ENCODE measurements around the gene PFDN4. TPM values are rescaled to one million over a fixed set of nuclear protein-coding genes. Genes with fewer than 3 reads are reported as not detected.

The PFDN4 gene, protein sequence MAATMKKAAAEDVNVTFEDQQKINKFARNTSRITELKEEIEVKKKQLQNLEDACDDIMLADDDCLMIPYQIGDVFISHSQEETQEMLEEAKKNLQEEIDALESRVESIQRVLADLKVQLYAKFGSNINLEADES
- total RNA-seq (10 to 100 TPM; 14.6 to 30.4 (median 17.7) TPM), polyA plus RNA-seq (10 to 100 TPM; 26.4 to 46.5 TPM), total RNA-seq (5.2 reads per million, percentile 25 among the genes with 10 or more reads in this experiment)

DNA sequence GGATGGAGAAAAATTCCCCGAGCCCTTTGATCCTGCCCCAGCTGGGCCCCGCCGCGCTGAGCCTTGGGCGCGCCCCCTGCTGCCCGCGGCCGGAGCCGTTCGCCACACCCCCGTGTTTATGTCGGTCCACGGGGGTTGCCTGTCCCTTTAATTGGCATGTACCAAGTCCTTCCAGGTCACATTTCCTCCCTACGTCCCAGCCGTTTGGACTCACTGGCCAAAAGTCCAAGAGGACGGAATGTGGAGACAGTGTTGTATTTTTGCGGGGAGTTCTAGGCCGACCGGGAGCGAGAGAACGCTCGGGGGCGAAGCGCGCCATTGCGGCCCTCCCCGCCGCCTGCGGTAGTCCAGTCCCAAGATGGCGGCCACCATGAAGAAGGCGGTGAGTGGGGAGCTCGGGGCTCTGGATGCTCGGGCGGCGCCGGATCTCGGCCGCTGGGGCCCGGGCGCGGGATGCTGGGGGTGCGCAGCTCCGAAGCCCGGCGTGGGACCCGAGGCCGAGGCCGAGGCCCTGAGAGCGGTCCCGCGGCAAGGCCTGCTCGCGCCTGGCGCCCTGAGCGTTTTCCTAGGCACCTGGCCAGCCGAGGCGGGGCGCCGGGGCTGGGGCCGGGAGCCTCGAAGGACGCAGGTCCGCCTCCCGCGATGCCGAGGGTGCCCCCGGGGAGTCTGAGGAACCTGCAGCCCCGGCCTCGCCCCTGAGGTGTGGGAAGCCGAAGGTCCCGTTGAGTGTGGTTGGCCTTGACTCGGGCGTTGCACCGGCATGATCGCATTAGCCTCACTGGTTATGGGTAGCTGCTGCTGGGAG is at the start of gene PFDN4:
PFDN4 (plus strand) TSS at position 345 of the 805 bp plus-strand sequence; CDS start at position 359, 14 bp downstream.
- ChIA-PET POLR2A (interaction anchor here (0.6 to 2.3 kb wide), 3 partner anchors 13 to 1004 kb away, joined by 3 to 11 read pairs (median 3); no protein-coding TSS in a partner anchor), CTCF (interaction anchor here (0.7 to 1.4 kb wide), 6 partner anchors 8 to 1026 kb away, joined by 3 to 5 read pairs (median 3); no protein-coding TSS in a partner anchor)
- Mint-ChIP-seq H3K9me3 (no peaks in the 10 kb centered on the region), H3K36me3 (peaks cover 0 to 11% (median 0%) of the 10 kb centered on the region in 5 donors), H3K27ac (peak within 1 kb of the TSS; percentile 99 to 100 (median 100)), H3K4me1 (peaks cover 20 to 41% (median 38%) of the 10 kb centered on the region in 7 donors), H3K4me3 (peak within 1 kb of the TSS; percentile 75 to 98 (median 97)), H3K27me3 (no peaks in the 10 kb centered on the region)
- intact Hi-C loops (cut with micrococcal nuclease): loop anchor here (5.0 to 10.0 kb wide), 3 partner anchors 261 to 993 kb away; no protein-coding TSS in a partner anchor
- ATAC-seq: peak; percentile 95
- peak within 1 kb of the TSS; percentile 65 for H3K4me3 ChIP-seq (ENCODE audit: low read length)
- peaks cover 0 to 4% (median 0%) of the 10 kb centered on the region in 3 experiments for H3K36me3 ChIP-seq (ENCODE audit: control insufficient read depth in 2 of 3, insufficient read depth in 3 of 3, low read length in 3 of 3)
- H3K9me3 ChIP-seq (ENCODE audit: control insufficient read depth in 2 of 3, low read length in 3 of 3): no peaks in the 10 kb centered on the region
- peaks cover 14 to 15% of the 10 kb centered on the region in 2 donors for H3K4me1 ChIP-seq (ENCODE audit: control insufficient read depth in 2 of 2, insufficient read depth in 2 of 2, low read length in 2 of 2)
- peak; percentile 69 to 85 (median 80) for DNase-seq
- H3K27me3 ChIP-seq (ENCODE audit: control insufficient read depth in 2 of 2, insufficient read depth in 2 of 2, low read length in 2 of 2): no peaks in the 10 kb centered on the region
- H3K27ac ChIP-seq (ENCODE audit: low read depth, low read length): peak within 1 kb of the TSS; percentile 89

DNA sequence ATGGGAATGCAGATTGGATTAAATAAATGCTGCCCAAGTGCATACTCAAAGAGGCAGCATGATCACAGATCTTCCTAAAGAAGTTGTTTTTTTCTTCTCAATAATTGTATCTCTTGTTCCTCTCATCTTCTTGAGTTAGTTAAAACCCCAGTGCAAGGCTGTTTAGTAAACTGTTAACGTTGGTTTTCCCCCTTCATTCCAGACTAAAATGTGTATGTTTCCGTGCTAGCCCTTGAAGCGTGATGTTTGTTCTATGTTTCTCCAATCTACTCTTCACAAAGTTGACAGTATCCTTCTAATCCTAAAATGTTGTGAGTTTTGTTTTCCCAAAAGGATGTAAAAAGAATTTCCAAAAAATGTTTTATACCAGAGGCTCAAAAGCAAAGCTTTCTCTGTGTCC is 49.7 kb upstream of the PFDN4 start:
- H3K27ac ChIP-seq (ENCODE audit: low read depth, low read length): no peak overlapping the region
- no peaks in the 10 kb centered on the region for H3K36me3 ChIP-seq (ENCODE audit: control insufficient read depth in 2 of 3, insufficient read depth in 3 of 3, low read length in 3 of 3)
- no peak for ATAC-seq
- H3K36me3 Mint-ChIP-seq: no peaks in the 10 kb centered on the region
- H3K4me3 Mint-ChIP-seq: no peak overlapping the region
- H3K9me3 Mint-ChIP-seq: peaks cover 0 to 2% (median 0%) of the 10 kb centered on the region in 11 donors
- no peaks in the 10 kb centered on the region for H3K4me1 ChIP-seq (ENCODE audit: control insufficient read depth in 2 of 2, insufficient read depth in 2 of 2, low read length in 2 of 2)
- ChIA-PET CTCF (no interaction called here), POLR2A (no interaction called here)
- intact Hi-C loops (cut with micrococcal nuclease): no loop called here
- H3K9me3 ChIP-seq (ENCODE audit: control insufficient read depth in 2 of 3, low read length in 3 of 3): no peaks in the 10 kb centered on the region
- no peaks in the 10 kb centered on the region for H3K4me1 Mint-ChIP-seq
- no peaks in the 10 kb centered on the region for H3K27me3 ChIP-seq (ENCODE audit: control insufficient read depth in 2 of 2, insufficient read depth in 2 of 2, low read length in 2 of 2)
- H3K27me3 Mint-ChIP-seq: peaks cover 6 to 31% (median 23%) of the 10 kb centered on the region in 5 donors
- no peak overlapping the region for H3K27ac Mint-ChIP-seq
- no peak for DNase-seq
- H3K4me3 ChIP-seq (ENCODE audit: low read length): no peak overlapping the region

DNA sequence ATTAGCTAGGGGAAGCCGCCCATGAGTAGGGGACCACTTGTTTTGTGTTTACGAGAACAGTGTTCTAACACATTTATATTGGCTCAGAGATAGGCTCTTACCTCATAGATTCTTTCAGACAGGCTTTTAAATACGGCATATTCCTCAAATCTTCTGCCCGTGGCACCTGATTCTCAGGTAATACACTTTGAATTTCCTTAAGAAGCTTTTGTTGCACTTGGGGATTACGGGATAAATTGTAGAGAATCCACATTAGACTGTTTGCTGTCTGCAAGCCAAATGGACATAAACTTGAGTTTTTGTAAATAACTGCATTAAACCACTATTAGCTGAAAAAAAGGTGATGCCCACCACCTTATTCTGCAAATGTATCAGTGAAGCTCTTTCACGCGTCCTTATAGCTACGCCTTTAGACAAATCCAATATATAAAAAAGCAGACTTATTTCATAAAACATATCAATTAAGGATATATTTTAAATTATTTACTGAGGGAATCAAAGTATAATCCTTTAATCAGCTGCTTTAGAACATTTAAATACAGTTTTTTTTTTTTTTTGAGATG is 49.0 kb upstream of the PFDN4 start:
- Histone ChIP-seq H3K9me3 (ENCODE audit: control insufficient read depth in 2 of 3, low read length in 3 of 3) (no peaks in the 10 kb centered on the region), H3K27me3 (ENCODE audit: control insufficient read depth in 2 of 2, insufficient read depth in 2 of 2, low read length in 2 of 2) (no peaks in the 10 kb centered on the region), H3K4me1 (ENCODE audit: control insufficient read depth in 2 of 2, insufficient read depth in 2 of 2, low read length in 2 of 2) (no peaks in the 10 kb centered on the region), H3K36me3 (ENCODE audit: control insufficient read depth in 2 of 3, insufficient read depth in 3 of 3, low read length in 3 of 3) (no peaks in the 10 kb centered on the region), H3K4me3 (ENCODE audit: low read length) (no peak overlapping the region), H3K27ac (ENCODE audit: low read depth, low read length) (no peak overlapping the region)
- no peaks in the 10 kb centered on the region for H3K4me1 Mint-ChIP-seq
- ChIA-PET CTCF (interaction anchor here (0.6 kb wide), 1 partner anchor 16 kb away, joined by 3 read pairs; no protein-coding TSS in a partner anchor), POLR2A (no interaction called here)
- DNase-seq: no peak
- intact Hi-C loops (cut with micrococcal nuclease): no loop called here
- H3K27ac Mint-ChIP-seq: no peak overlapping the region
- ATAC-seq: no peak
- H3K27me3 Mint-ChIP-seq: peaks cover 8 to 34% (median 23%) of the 10 kb centered on the region in 5 donors
- H3K4me3 Mint-ChIP-seq: no peak overlapping the region
- H3K36me3 Mint-ChIP-seq: no peaks in the 10 kb centered on the region
- peaks cover 0 to 2% (median 0%) of the 10 kb centered on the region in 11 donors for H3K9me3 Mint-ChIP-seq

DNA sequence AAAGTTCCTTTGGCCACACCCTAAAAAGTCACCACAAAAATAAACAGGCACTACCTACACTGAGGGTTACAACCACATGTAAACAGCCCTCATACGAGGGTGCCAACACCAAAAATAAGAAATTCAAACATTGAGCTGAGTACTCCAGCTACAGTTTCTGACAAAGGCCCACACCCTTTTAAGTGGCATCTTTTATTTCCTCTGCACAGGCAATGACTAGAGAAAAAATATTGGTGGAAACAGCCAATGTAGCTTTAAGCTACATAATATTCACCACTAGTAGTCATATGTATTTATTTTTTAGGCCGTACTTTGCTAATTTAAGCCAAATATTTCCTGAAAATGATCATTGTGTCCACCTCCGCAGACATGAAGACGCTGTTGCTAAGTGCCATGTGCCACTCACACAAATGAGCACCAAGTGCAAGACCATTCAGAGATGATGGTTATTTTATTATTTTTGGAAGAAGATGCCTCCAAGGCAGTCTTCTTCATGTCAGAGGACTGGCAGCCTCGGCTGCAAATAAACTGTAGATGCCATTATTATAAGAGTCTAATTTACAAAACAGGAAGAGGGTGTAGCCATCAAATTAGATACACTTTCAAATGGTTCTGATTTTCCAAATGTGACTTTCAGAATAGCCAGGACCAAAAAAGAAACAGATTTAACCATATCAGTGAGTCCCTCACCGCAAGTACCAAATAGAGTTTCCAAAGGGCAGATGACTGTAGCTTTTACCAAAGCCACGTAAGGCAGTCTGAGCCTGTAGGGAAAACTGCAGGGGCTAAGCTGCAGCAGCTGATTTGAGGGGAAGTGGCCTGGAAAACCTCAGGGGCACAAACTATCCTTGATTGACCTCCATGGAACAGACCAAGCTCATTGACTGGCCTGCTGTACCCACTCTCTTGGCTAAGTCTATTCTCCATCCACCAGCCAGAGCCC is 47.6 kb upstream of the PFDN4 start:
- no peaks in the 10 kb centered on the region for H3K36me3 Mint-ChIP-seq
- Histone ChIP-seq H3K4me1 (ENCODE audit: control insufficient read depth in 2 of 2, insufficient read depth in 2 of 2, low read length in 2 of 2) (no peaks in the 10 kb centered on the region), H3K27ac (ENCODE audit: low read depth, low read length) (no peak overlapping the region), H3K9me3 (ENCODE audit: control insufficient read depth in 2 of 3, low read length in 3 of 3) (no peaks in the 10 kb centered on the region), H3K27me3 (ENCODE audit: control insufficient read depth in 2 of 2, insufficient read depth in 2 of 2, low read length in 2 of 2) (no peaks in the 10 kb centered on the region), H3K36me3 (ENCODE audit: control insufficient read depth in 2 of 3, insufficient read depth in 3 of 3, low read length in 3 of 3) (no peaks in the 10 kb centered on the region), H3K4me3 (ENCODE audit: low read length) (no peak overlapping the region)
- ChIA-PET POLR2A (no interaction called here), CTCF (interaction anchor here (1.5 kb wide), 1 partner anchor 9 kb away, joined by 3 read pairs; no protein-coding TSS in a partner anchor)
- peaks cover 0 to 2% (median 0%) of the 10 kb centered on the region in 11 donors for H3K9me3 Mint-ChIP-seq
- H3K27ac Mint-ChIP-seq: no peak overlapping the region
- ATAC-seq (no peak), DNase-seq (no peak)
- intact Hi-C loops (cut with micrococcal nuclease): no loop called here
- H3K4me1 Mint-ChIP-seq: no peaks in the 10 kb centered on the region
- H3K4me3 Mint-ChIP-seq: no peak overlapping the region
- peaks cover 16 to 34% (median 23%) of the 10 kb centered on the region in 5 donors for H3K27me3 Mint-ChIP-seq

DNA sequence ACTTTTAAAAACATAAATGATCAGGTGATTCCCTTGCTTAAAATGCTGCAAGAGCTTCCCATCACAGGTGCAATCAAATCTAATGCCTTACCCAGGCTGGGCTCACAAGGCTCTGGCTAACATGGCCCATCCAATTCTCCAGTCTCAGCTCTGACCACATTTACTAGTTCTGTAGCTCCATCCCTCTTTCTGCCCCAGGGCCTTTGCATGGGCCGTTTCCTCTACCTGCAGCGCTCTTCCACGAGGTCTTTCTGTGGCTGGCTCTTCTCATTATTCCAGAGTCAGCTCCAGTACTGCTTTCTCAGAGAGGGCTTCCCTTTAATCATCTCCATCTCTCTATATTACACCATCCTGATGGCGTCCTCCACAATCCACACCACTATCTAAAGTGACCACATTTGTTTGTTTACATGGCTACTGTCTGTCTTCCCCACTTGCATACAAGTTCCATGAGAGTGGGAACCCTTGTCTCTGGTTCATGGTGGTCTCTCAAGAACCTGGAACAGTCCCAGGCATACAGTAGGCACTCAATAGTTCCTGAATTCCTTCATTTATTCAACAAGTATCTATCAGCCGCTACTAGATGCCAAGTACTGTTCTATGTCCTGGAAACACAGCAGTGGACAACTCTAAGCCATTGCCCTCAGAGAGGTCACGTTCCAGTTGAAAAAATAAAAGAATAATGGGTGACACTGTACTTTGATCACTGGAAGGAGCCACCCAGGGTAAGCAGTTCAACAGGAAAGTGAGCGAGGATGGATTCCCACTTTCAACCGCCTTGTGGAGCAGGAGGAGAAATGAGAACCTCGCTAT is 46.7 kb upstream of the PFDN4 start:
- no peaks in the 10 kb centered on the region for H3K4me1 ChIP-seq (ENCODE audit: control insufficient read depth in 2 of 2, insufficient read depth in 2 of 2, low read length in 2 of 2)

More for the DNA sequence above, 46.7 kb upstream of the PFDN4 start:
- ChIA-PET POLR2A (no interaction called here), CTCF (interaction anchor here (1.5 kb wide), 1 partner anchor 8 kb away, joined by 3 read pairs; no protein-coding TSS in a partner anchor)
- H3K9me3 Mint-ChIP-seq: peaks cover 0 to 2% (median 0%) of the 10 kb centered on the region in 11 donors
- H3K27me3 Mint-ChIP-seq: peaks cover 17 to 41% (median 27%) of the 10 kb centered on the region in 5 donors
- Histone ChIP-seq H3K4me3 (ENCODE audit: low read length) (no peak overlapping the region), H3K27me3 (ENCODE audit: control insufficient read depth in 2 of 2, insufficient read depth in 2 of 2, low read length in 2 of 2) (no peaks in the 10 kb centered on the region), H3K27ac (ENCODE audit: low read depth, low read length) (no peak overlapping the region), H3K36me3 (ENCODE audit: control insufficient read depth in 2 of 3, insufficient read depth in 3 of 3, low read length in 3 of 3) (no peaks in the 10 kb centered on the region), H3K9me3 (ENCODE audit: control insufficient read depth in 2 of 3, low read length in 3 of 3) (no peaks in the 10 kb centered on the region)
- ATAC-seq: no peak
- peak overlapping the region in 1 of 10 donors; percentile 15 for H3K4me3 Mint-ChIP-seq
- no peaks in the 10 kb centered on the region for H3K4me1 Mint-ChIP-seq
- DNase-seq: no peak
- H3K36me3 Mint-ChIP-seq: no peaks in the 10 kb centered on the region
- intact Hi-C loops (cut with micrococcal nuclease): no loop called here
- H3K27ac Mint-ChIP-seq: no peak overlapping the region
